CD4-positive, CD25-positive, alpha-beta regulatory T cell (primary cell): ENCODE results near the gene SH3BP5L. TPM values are rescaled to one million over a fixed set of nuclear protein-coding genes. Genes with fewer than 3 reads are reported as not detected.

Experiments
- ATAC-seq, 2 donors: fragments of 150-1000 bp; cut with Tn5 transposase; one replicate each; pipeline ENCODE4 v1.10.0; 2021; ENCODE audit warnings: low read depth in 2 of 2, moderate number of reproducible peaks in 2 of 2, moderate library complexity in 1 of 2
- DNase-seq, 3 donors: peaks; one replicate each; pipeline versions ENCODE4 v3.0.0 to v3.0.0-alpha.2; 2012 to 2022; ENCODE audit warnings: mixed read lengths in 1 of 3
- H3K27ac ChIP-seq: one replicate; pipeline ENCODE4 v1.7.0; 2013; ENCODE audit warnings: mild to moderate bottlenecking, low read length; ENCODE audit not compliant: insufficient read depth, poor library complexity, severe bottlenecking
- H3K27me3 ChIP-seq: one replicate; pipeline ENCODE4 v1.7.0; 2013; ENCODE audit warnings: low read length; ENCODE audit not compliant: control insufficient read depth, insufficient read depth
- H3K36me3 ChIP-seq: one replicate; pipeline ENCODE4 v1.7.0; 2013; ENCODE audit warnings: mild to moderate bottlenecking, low read length, moderate library complexity; ENCODE audit not compliant: control insufficient read depth, insufficient read depth
- H3K4me1 ChIP-seq: 2 replicates; pipeline ENCODE4 v1.7.0; 2013; ENCODE audit warnings: mild to moderate bottlenecking, low read length; ENCODE audit not compliant: insufficient read depth, control insufficient read depth, poor library complexity, severe bottlenecking
- H3K4me3 ChIP-seq: one replicate; pipeline ENCODE4 v1.7.0; 2013; ENCODE audit warnings: low read depth, mild to moderate bottlenecking, low read length, moderate library complexity
- H3K9me3 ChIP-seq, 2 experiments: 1 replicate in 1 of 2; 2 replicates in 1 of 2; pipeline ENCODE4 v1.7.0; 2013; ENCODE audit warnings: low read length in 2 of 2, mild to moderate bottlenecking in 1 of 2, moderate library complexity in 1 of 2; ENCODE audit not compliant: control insufficient read depth in 2 of 2
- H3K27ac Mint-ChIP-seq, 3 donors: one replicate each; pipeline ENCODE4 v1.8.0; 2020 to 2022; ENCODE audit warnings: mild to moderate bottlenecking in 3 of 3, mixed read lengths in 3 of 3, moderate library complexity in 2 of 3
- H3K27me3 Mint-ChIP-seq: one replicate; pipeline ENCODE4 v1.8.0; 2022; ENCODE audit warnings: mild to moderate bottlenecking, mixed read lengths
- H3K36me3 Mint-ChIP-seq: one replicate; pipeline ENCODE4 v1.8.0; 2020; ENCODE audit warnings: mixed read lengths
- H3K4me1 Mint-ChIP-seq, 4 donors: one replicate each; pipeline ENCODE4 v1.8.0; 2020 to 2022; ENCODE audit warnings: mixed read lengths in 4 of 4, mild to moderate bottlenecking in 1 of 4
- H3K4me3 Mint-ChIP-seq, 4 donors: one replicate each; pipeline ENCODE4 v1.8.0; 2020 to 2022; ENCODE audit warnings: mild to moderate bottlenecking in 4 of 4, mixed read lengths in 4 of 4, moderate library complexity in 3 of 4
- H3K9me3 Mint-ChIP-seq, 7 donors: one replicate each; pipeline ENCODE4 v1.8.0; 2020 to 2022; ENCODE audit warnings: mixed read lengths in 7 of 7, mild to moderate bottlenecking in 3 of 7, moderate library complexity in 2 of 7
- polyA plus RNA-seq, 4 donors: library from polyadenylated mRNA; unstranded; fragments of 300-500 nt; fragmentation: Illumina TruSeq; gene quantifications; one replicate each; pipeline ENCODE4 v1.2.3, GENCODE V29; 2021
- total RNA-seq: library from RNA; stranded (reverse); gene quantifications from one replicate; pipeline ENCODE4 v1.2.3, GENCODE V29; 2022

The SH3BP5L gene
- total and polyA plus RNA-seq, 5 donors from 2014 or later = 2.2 to 18.3 (median 5.0) TPM

DNA sequence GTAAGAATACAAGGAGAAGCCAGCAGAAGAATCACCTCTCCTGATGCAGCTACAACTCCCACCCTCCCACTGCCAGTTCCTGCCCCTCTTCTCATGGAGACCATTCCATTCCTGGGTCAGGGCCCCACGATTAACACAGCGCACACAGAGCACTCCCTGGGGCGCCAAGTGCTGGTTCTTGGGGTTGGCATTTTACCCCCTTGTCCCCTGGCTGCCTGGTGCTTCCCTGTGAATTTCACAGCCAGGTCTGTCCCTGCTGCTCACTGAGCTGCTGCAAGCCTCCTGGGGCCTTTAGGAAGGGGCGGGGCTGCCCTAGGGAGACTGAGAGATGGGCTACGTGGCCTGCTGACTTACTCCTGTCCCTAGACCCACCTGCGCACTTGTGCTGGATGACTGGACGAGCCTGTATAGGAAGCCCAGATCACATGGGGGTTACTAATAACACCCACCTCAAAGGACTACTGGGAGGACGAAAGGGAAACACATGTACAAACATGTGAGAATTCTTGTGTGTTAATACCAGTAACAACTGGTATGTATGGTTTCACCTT is 17.1 kb upstream of the SH3BP5L start:
- ATAC-seq = no peak
- Mint-ChIP-seq H3K9me3 (no peaks in the 10 kb centered on the region), H3K4me3 (peak overlapping the region in 1 of 4 donors; percentile 35), H3K36me3 (peaks cover 14% of the 10 kb centered on the region), H3K27ac (peak overlapping the region in 1 of 3 donors; percentile 78), H3K4me1 (peaks cover 7 to 31% (median 20%) of the 10 kb centered on the region in 4 donors), H3K27me3 (no peaks in the 10 kb centered on the region)
- H3K9me3 ChIP-seq = no peaks in the 10 kb centered on the region
- H3K4me1 ChIP-seq = peaks cover 10% of the 10 kb centered on the region
- no peak for DNase-seq
- peaks cover 32% of the 10 kb centered on the region for H3K36me3 ChIP-seq
- no peaks in the 10 kb centered on the region for H3K27me3 ChIP-seq
- H3K4me3 ChIP-seq = no peak overlapping the region
- H3K27ac ChIP-seq = no peak overlapping the region

DNA sequence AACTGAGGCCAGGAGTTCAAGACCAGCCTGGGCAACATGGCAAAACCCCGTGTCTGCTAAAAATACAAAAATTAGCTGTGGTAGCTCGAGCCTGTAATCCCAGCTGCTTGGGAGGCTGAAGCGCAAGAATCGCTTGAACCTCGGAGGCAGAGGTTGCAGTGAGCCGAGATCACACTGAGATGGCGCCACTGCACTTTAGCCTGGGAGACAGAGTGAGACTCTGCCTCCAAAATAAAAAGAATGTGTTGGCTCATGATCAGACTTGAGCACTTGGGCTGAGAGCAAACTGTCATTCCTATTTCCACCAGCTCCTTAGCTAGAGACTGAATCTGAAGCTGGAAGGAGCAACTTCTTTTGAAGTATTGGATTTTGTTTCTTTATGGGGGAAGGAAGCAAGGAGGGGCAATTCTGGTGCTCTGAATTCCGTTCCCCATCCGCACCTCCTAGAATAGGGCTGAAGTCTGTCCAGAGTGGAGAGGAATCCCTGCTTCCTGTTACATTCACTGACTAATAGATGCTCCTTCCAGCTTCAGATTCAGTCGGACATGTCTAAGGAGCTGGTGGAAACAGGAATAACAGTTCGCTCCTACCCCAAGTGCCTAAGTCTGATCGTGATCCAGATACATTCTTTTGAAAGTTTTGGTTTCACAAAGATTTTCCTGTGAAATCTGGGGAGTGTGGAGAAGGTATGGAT is 16.1 kb upstream of the SH3BP5L start:
- Histone ChIP-seq H3K9me3 (no peaks in the 10 kb centered on the region), H3K4me3 (no peak overlapping the region), H3K27me3 (no peaks in the 10 kb centered on the region), H3K4me1 (peaks cover 16% of the 10 kb centered on the region), H3K36me3 (peaks cover 25% of the 10 kb centered on the region), H3K27ac (no peak overlapping the region)
- ATAC-seq (no peak), DNase-seq (peak in 2 of 3 donors; percentile 29 to 52)
- peak overlapping the region in 2 of 4 donors; percentile 35 to 78 for H3K4me3 Mint-ChIP-seq
- H3K4me1 Mint-ChIP-seq = peaks cover 7 to 34% (median 20%) of the 10 kb centered on the region in 4 donors
- no peaks in the 10 kb centered on the region for H3K27me3 Mint-ChIP-seq
- H3K27ac Mint-ChIP-seq = peak overlapping the region in 2 of 3 donors; percentile 11 to 71
- H3K9me3 Mint-ChIP-seq = no peaks in the 10 kb centered on the region
- H3K36me3 Mint-ChIP-seq = peaks cover 12% of the 10 kb centered on the region

DNA sequence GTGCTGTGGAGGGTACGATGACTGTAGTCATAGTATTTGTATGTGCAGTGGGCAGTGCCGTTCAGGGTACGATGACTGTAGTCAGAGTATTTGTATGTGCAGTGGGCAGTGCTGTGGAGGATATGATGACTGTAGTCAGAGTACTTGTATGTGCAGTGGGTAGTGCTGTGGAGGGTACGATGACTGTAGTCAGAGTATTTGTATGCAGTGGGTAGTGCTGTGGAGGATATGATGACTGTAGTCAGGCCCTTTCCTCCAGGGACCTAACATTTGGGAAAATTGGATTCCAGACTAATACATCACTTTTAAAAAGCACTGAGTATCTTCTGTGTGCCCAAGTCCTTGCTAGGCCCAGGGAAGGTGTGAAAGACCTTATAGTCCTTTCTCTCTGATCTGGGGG is 15.2 kb upstream of the SH3BP5L start:
- H3K27ac ChIP-seq = no peak overlapping the region
- peak overlapping the region in 1 of 4 donors; percentile 62 for H3K4me3 Mint-ChIP-seq
- peak overlapping the region in 2 of 3 donors; percentile 46 to 71 for H3K27ac Mint-ChIP-seq
- H3K36me3 Mint-ChIP-seq = peaks cover 7% of the 10 kb centered on the region
- DNase-seq (no peak), ATAC-seq (no peak)
- H3K27me3 ChIP-seq = no peaks in the 10 kb centered on the region
- no peak overlapping the region for H3K4me3 ChIP-seq
- peaks cover 7 to 34% (median 20%) of the 10 kb centered on the region in 4 donors for H3K4me1 Mint-ChIP-seq
- H3K4me1 ChIP-seq = peaks cover 16% of the 10 kb centered on the region
- peaks cover 16% of the 10 kb centered on the region for H3K36me3 ChIP-seq
- no peaks in the 10 kb centered on the region for H3K9me3 Mint-ChIP-seq
- H3K9me3 ChIP-seq = no peaks in the 10 kb centered on the region
- no peaks in the 10 kb centered on the region for H3K27me3 Mint-ChIP-seq

DNA sequence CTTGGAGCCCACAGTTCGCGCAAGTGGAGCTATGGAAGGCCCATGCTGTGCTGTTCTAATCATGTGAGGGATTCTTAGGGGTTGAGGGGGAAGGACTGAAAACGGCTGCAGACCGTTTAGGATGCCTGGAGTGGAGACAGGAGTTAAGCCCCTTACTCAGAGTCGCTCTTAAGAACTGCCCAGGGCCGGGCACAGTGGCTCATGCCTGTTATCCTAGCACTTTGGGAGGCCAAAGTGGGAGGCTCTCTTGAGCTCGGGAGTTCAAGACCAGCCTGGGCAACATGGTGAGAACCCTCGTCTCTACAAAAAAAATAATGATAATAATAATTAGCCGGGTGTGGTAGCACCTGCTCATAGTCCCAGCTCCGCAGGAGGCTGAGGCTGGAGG is 13.4 kb upstream of the SH3BP5L start:
- Mint-ChIP-seq H3K4me1 (peaks cover 7 to 34% (median 20%) of the 10 kb centered on the region in 4 donors), H3K27me3 (no peaks in the 10 kb centered on the region), H3K9me3 (no peaks in the 10 kb centered on the region), H3K4me3 (peak overlapping the region in 3 of 4 donors; percentile 94 to 97 (median 96)), H3K36me3 (no peaks in the 10 kb centered on the region), H3K27ac (peak overlapping the region in 2 of 3 donors; percentile 89 to 99)
- H3K4me1 ChIP-seq = peaks cover 16% of the 10 kb centered on the region
- peak overlapping the region; percentile 89 for H3K4me3 ChIP-seq
- H3K9me3 ChIP-seq = no peaks in the 10 kb centered on the region
- peak overlapping the region; percentile 97 for H3K27ac ChIP-seq
- DNase-seq (no peak), ATAC-seq (no peak)
- peaks cover 4% of the 10 kb centered on the region for H3K27me3 ChIP-seq
- H3K36me3 ChIP-seq = no peaks in the 10 kb centered on the region

DNA sequence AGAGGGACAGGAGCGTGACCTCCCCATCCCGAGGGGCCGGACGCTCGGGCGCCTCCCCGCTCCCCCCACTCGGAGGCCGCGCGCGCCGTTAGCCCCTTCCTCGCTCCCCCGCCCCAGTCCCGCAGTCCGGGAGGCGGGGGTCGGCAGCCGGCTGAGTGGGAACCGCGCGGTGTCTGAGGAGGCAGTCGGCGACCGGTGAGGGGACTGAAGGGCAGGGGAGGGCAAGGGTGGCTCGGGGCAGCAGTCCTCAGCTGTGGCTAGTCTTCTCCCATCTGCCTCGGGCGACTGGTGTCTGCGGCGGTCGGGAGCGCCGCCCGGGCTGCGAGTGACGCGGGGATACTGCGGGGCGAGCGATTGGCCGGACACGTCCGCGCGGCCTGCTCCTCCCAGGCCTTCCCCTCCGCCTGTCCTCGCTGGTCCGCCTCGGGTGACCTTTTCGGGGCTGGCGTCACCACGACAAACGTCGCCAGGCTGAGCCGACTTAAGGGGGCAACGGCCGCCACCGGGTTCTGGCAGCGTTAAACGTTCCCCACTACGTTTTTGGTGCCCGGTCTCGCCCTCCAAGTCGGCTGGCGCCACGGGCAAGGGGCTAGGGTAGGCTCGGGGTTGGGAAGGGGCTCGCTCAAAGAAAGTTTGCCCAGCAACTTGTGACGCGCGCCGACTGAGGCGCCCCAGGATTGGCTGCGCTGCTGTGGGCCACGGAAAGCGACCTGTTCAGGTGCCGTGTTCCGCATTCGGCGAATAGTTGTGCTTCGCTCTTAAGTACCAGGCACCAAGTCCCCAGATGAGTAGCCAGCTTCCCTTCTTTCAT is 12.8 kb upstream of the SH3BP5L start:
- peak overlapping the region; percentile 89 for H3K4me3 ChIP-seq
- DNase-seq (peak; percentile 83 to 95 (median 88)), ATAC-seq (peak; percentile 64 to 67)
- peaks cover 16% of the 10 kb centered on the region for H3K4me1 ChIP-seq
- peaks cover 7 to 34% (median 19%) of the 10 kb centered on the region in 4 donors for H3K4me1 Mint-ChIP-seq
- H3K36me3 ChIP-seq = no peaks in the 10 kb centered on the region
- peaks cover 7% of the 10 kb centered on the region for H3K27me3 ChIP-seq
- H3K4me3 Mint-ChIP-seq = peak overlapping the region in 3 of 4 donors; percentile 94 to 97 (median 96)
- peak overlapping the region in 2 of 3 donors; percentile 89 to 99 for H3K27ac Mint-ChIP-seq
- H3K9me3 Mint-ChIP-seq = no peaks in the 10 kb centered on the region
- H3K27me3 Mint-ChIP-seq = peaks cover 1% of the 10 kb centered on the region
- H3K9me3 ChIP-seq = no peaks in the 10 kb centered on the region
- peak overlapping the region; percentile 97 for H3K27ac ChIP-seq
- no peaks in the 10 kb centered on the region for H3K36me3 Mint-ChIP-seq

DNA sequence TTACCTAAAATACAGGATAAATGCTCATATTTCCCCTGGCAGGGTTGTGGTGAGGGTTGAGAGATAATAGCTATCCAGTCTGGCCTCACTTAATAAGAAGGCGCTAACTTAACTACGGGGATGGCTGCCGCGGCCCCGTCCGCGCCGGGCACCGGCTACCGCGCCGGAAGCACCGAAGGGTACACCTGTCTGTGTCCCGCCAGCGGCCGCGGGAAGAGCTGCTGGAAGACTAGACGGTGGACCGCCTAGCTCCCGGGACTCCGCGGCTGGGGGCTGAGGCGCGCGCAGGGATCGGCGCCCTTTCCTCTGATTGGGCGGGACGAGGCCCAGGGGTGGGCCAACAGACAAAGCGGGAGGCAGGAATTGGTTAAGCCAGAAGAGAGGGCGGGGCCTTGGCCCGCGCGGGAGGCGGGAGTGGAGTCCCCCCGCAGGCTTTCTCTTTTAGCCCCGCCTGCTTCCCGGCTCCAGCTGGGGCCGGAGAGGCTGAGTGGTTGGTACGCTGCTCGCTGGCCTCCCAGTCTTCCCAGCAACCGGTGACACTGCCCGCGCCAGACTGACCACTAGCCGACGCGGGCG is 12.2 kb upstream of the SH3BP5L start, which contains the start of gene ZNF672:
ZNF672 (plus strand) TSS at position 444 of the 576 bp plus-strand sequence. CDS start 9,051 bp downstream, outside the sequence.
- peak within 1 kb of the TSS; percentile 90 for H3K4me3 ChIP-seq
- H3K27ac Mint-ChIP-seq = peak within 1 kb of the TSS in 2 of 3 donors; percentile 89 to 99
- H3K27me3 Mint-ChIP-seq = peaks cover 5% of the 10 kb centered on the region

More for the DNA sequence above, 12.2 kb upstream of the SH3BP5L start, which contains the start of gene ZNF672:
- H3K27ac ChIP-seq = peak within 1 kb of the TSS; percentile 97
- H3K36me3 Mint-ChIP-seq = no peaks in the 10 kb centered on the region
- H3K4me1 ChIP-seq = peaks cover 16% of the 10 kb centered on the region
- H3K9me3 Mint-ChIP-seq = no peaks in the 10 kb centered on the region
- H3K27me3 ChIP-seq = peaks cover 7% of the 10 kb centered on the region
- peak; percentile 87 to 90 for ATAC-seq
- no peaks in the 10 kb centered on the region for H3K9me3 ChIP-seq
- peak within 1 kb of the TSS in 3 of 4 donors; percentile 94 to 97 (median 96) for H3K4me3 Mint-ChIP-seq
- H3K4me1 Mint-ChIP-seq = peaks cover 7 to 34% (median 19%) of the 10 kb centered on the region in 4 donors
- H3K36me3 ChIP-seq = no peaks in the 10 kb centered on the region
- peak; percentile 92 to 96 (median 93) for DNase-seq
